Measurements from ENCODE around the gene AXL.
"Not testable (repeated sequence)": the region's sequence is repeated elsewhere in the genome, so short reads cannot be mapped to it uniquely, and the experiment has no call there.

The AXL gene

DNA sequence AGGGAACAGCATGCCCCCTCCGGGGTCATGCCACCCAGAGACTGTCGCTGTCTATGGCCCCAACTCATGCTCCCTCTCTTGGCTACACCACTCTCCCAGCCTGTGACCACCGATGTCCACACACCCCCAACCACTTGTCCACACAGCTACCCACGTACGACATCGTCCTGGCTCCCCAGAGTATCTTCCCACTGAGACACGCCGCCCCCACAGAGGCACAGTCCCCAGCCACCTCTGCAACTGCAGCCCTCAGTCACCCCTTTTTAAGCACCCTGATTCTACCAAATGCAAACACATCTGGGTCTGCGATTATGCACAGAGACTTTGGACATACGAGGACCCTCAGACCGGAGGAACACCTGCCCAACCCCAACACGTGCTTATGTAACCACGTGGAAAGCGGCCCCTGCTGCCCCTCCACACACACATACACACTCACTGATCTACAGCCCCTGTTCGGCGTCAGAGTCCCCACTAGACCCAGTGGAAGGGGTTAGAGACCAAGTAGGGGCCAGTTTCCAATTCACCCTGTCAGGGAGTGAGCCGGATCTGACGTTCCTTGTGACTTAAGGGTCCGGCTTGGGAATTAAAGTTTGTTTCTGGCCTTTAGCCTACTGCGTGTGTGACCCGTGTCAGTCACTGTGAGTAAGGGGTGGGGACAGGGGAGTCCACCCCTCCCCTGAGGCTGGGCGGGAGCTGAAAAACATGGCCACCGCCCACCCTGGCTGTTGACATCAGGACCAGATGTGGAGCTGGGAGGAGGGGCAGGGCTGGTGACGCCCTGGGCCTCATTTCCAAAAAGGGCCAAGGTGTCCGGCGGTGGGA, 11.9 kb upstream of the AXL start:
- no peak for DNase-seq

- DNase-seq, result no peak
These were observed 4.9 kb upstream of the AXL start for GRCh38 chr19:41214161-41214560.

DNA sequence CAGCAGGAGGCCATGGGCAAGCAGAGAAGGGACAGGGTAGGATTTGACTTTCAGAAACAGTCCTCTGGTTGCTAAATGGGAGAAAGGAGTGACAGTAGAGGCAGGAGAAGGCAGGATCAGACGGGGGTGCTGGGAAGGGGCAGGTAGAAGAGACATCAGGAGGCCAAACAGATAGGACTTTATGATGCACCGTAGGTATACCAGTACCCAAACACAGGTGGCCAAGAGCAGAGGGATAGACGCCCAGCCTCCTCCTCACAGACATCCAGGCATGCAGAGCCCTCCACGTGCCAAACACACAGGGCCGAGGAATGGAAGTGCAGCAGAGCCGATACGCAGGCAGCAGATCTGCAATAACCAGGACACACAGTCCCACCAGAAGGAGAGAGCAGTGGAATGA, 1.3 kb upstream of the AXL start:
- no peak for DNase-seq

- DNase-seq, result no peak
These were observed 791 bp upstream of the AXL start for GRCh38 chr19:41218249-41218614.

GRCh38 chr19:41219924-41220567, 1.0 kb downstream of the AXL start:
- no peak for DNase-seq

DNA sequence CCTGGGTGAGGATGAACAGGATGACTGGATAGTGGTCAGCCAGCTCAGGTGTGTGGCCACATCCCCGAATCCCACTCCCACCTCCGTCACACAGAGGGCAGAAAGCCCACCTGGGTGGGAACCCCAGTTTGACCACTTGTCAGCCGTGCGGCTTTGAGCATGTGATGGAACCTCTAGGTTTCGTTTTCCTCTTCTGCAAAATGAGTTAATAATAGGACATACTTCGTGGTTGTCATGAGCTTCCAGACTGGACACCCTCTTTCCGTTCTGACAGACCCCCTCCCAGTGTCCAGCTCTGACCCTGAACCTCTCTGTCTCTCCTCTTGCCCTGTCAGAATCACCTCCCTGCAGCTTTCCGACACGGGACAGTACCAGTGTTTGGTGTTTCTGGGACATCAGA, 1.8 kb downstream of the AXL start:
- no peak for DNase-seq

DNA sequence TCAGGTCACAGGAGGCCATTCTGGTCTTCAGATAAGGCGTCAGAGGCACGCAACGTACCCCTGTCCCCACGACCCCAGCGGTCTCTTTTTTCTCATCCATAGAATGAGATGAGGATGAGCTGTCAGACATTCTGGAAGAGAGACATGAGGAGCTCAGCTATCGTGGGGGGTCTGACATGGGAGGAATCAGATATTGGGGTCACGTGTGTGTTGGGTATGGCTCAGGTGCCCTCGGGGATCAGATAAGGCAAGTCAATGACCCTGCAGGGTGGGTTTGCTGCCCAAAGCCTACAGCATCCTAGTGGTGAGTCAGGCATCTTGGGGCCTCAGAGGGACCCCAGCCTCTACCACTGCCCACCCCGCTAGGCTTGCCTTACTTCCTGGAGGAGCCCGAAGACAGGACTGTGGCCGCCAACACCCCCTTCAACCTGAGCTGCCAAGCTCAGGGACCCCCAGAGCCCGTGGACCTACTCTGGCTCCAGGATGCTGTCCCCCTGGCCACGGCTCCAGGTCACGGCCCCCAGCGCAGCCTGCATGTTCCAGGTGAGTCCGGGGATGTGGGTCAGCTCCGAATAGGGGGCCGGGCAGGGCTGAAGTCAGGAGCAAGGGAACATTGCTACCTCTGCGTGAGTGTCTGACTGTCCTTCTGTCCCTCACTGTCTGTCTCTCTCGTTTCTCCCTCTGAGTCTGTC, 2.6 kb downstream of the AXL start:
- DNase-seq, result no peak

- DNase-seq, result no peak
These were observed 3.2 kb downstream of the AXL start for GRCh38 chr19:41222240-41222639.

DNA sequence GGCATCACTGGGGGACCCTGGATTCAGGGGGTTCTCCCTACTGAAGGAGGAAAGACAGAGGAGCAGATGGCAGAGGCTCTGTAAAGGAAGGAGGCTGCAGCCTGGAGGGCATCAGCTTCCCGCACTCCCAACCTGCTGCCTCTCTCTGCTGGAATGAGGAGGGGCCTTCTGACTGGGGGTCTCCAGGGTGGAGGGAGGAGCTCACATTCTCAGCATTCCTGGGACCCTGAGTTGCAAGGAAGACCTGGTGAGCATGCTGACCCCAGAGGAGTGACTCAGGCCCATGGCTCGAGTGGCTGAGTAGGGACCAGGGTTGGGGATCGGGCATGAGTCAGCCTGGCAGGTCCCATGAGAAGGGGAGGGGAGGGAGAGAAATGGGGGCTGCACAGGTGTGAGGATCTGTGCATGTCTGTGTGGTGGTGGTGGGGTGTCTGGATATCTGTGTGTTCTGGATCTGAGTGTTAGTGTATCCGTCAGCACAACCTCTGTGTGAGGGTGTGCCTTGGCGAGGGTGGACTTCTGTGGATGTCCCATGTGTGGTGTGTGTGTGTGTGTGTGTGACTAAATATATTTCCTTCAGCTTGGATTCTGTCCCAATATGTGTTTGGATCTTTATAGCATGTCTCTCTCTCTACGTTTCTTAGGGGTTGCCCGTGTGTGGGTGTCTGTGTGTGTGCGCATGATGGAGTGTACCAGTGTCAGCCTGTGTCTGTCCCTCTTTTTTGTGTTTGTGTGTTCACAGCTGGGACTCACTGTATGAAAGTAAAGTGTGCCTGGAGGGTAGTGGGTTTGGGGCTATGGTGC, 4.6 kb downstream of the AXL start:
- no peak for DNase-seq

DNA sequence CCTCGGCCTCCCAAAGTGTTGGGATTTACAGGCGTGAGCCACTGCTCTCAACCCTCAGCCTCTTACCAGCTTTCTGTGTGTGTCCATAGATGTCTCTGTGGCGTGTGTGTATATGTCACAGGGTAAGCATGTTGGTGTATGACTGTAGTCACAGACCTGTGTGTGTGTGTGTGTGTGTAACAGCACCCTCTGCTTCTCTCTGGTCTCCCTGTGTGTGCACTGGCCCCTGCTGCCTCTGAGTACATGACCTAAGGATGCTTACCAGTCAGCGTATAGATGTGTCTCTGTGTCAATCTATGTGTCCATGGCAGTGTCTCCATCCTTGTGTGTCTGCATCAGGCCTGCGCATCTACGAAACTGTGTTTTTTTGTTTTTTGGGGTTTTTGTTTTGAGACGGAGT, 5.6 kb downstream of the AXL start:
- DNase-seq, result no peak

- DNase-seq, result peak; percentile 78
These were observed 6.4 kb downstream of the AXL start for GRCh38 chr19:41225238-41226052.

GRCh38 chr19:41226053-41226873, 7.2 kb downstream of the AXL start:
- peak; percentile 77 for DNase-seq

DNA sequence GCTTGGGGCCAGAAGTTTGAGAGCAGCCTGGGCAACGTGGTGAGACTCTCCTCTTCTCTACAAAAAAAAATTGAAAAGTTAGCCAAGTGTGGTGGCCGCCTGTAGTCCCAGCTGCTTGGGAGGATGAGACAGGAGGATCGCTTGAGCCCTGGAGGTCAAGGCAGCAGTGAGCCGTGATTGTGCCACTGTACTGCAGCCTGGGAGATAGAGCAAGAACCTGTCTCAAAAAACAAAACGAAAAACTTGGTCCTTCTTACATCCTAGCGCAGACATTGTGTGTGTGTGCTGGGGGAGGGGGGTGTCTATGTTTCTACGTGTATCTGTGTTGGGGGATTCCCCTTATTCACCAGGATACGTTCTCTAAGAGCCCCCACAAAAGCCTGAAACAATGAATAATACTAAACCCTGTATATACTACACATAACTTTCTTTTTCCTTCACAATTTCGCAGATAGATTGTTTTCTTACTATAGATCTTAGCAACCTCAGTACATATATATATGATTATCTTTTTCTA, 7.9 kb downstream of the AXL start:
- no peak for DNase-seq

GRCh38 chr19:41228486-41228885, 9.5 kb downstream of the AXL start:
- no peak for DNase-seq

DNA sequence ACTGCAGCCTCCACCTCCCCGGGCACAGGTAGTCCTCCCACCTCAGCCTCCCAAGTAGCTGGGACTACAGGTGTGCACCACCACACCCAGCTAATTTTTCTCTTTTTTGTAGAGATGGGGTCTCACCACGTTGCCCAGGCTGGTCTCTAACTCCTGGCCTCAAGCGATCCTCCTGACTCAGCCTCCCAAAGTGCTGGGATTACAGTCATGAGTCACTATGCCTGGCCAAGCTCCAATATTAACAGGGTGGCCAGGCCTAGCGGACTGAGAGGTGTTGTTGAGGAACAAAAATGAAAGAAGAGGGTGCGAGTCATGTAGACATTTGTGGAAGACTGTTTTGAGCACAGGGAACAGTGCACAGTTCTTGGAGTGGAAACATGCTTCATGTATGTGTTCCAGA, 10.3 kb downstream of the AXL start:
- DNase-seq, result not testable (repeated sequence)

DNA sequence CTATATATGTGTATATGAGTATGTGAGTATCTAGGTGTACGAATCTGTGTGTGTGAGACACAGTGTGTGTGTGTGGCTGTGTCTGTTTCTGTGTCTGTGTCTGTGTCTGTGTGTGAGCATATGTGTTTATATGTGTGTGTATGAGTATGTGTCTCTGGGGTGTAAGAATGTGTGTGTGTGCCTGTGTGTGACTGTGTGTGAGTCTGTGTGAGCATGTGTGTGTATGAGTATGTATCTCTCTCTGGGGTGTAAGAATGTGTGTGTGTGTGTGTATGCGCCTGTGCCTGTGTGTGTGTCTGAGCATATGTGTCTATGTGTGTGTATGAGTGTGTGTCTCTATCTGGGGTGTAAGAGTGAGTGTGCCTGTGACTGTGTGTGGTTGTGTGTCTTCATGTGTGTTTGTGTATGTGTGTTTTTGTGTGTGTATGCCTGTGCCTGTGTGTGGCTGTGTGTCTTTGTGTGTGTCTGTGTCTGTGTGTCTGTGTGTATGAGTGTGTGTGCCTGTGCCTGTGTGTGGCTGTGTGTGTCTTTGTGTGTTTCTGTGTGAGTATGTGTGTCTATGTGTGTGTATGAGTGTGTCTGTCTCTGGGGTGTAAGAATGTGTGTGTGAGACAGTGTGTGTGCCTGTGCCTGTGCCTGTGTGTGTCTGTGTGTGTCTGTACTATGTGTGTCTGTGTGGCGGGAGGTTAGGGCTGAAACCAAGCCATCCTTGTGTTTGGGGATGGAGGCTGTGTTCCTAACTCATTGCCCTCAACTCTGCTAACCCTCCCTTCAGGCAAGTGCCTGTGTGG, 11.2 kb downstream of the AXL start:
- DNase-seq, result no peak

- no peak for DNase-seq
These were observed 13.7 kb downstream of the AXL start for GRCh38 chr19:41232686-41233085.

- no peak for DNase-seq
These were observed 14.8 kb downstream of the AXL start for GRCh38 chr19:41233748-41234240.

- DNase-seq, result no peak
These were observed 15.6 kb downstream of the AXL start for GRCh38 chr19:41234512-41235168.

DNA sequence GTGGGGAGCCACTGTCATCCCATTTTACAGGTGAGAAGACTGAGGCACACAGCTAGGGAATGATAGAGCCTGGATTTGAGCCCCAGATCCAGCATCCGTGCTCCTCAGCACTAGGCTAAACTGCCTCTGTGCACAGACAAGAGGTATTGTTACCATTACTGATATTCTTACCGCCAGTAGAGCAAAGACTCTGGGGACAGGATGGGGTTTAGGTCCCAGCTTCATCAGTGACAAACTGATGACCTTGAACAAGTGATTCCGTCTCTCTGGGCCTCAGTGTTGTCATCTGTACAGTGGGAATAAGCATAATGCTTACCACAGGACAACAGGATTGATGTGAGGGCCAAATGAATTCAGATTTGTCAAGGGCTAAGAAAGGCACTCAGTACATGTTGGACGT, 16.5 kb downstream of the AXL start:
- no peak for DNase-seq
